COR-L47 (cell line): ENCODE data around the gene CMTM4.
"Not testable (repeated sequence)": the region's sequence is repeated elsewhere in the genome, so short reads cannot be mapped to it uniquely, and the experiment has no call there.

Source experiments
- DNase-seq: peaks from one replicate; lab custom pipeline; 2025; lab: John Stamatoyannopoulos, UW

CMTM4 gene

GRCh38 chr16:66705790-66706505 is 9.4 kb upstream of the CMTM4 start:
- no peak for DNase-seq

GRCh38 chr16:66703406-66704215 is 7.1 kb upstream of the CMTM4 start:
- DNase-seq, result no peak

- DNase-seq, result no peak
Observed at GRCh38 chr16:66701516-66701915, 5.0 kb upstream of the CMTM4 start.

GRCh38 chr16:66701026-66701425 is 4.5 kb upstream of the CMTM4 start:
- DNase-seq, result no peak

- DNase-seq, result no peak
Observed at GRCh38 chr16:66699898-66700297, 3.4 kb upstream of the CMTM4 start.

- no peak for DNase-seq
Observed at GRCh38 chr16:66698046-66698445, 1.5 kb upstream of the CMTM4 start.

- DNase-seq, result peak; percentile 27
Observed at GRCh38 chr16:66695935-66696668, 441 bp downstream of the CMTM4 start.

GRCh38 chr16:66695471-66695934 is 1.0 kb downstream of the CMTM4 start:
- DNase-seq, result no peak

- no peak for DNase-seq
Observed at GRCh38 chr16:66693149-66693548, 3.4 kb downstream of the CMTM4 start.

- DNase-seq, result no peak
Observed at GRCh38 chr16:66692341-66692740, 4.2 kb downstream of the CMTM4 start.

GRCh38 chr16:66691234-66691633 is 5.3 kb downstream of the CMTM4 start:
- DNase-seq, result no peak

- DNase-seq, result no peak
Observed at GRCh38 chr16:66690106-66690847, 6.3 kb downstream of the CMTM4 start.

- no peak for DNase-seq
Observed at GRCh38 chr16:66689282-66689681, 7.3 kb downstream of the CMTM4 start.

GRCh38 chr16:66687906-66688625 is 8.5 kb downstream of the CMTM4 start:
- DNase-seq, result no peak

- not testable (repeated sequence) for DNase-seq
Observed at GRCh38 chr16:66685501-66686115, 10.9 kb downstream of the CMTM4 start.

GRCh38 chr16:66682271-66682670 is 14.3 kb downstream of the CMTM4 start:
- no peak for DNase-seq

GRCh38 chr16:66681676-66682075 is 14.9 kb downstream of the CMTM4 start:
- no peak for DNase-seq

GRCh38 chr16:66678337-66678736 is 18.2 kb downstream of the CMTM4 start:
- no peak for DNase-seq

- no peak for DNase-seq
Observed at GRCh38 chr16:66677836-66678235, 18.7 kb downstream of the CMTM4 start.

GRCh38 chr16:66677179-66677578 is 19.4 kb downstream of the CMTM4 start:
- DNase-seq, result no peak

GRCh38 chr16:66676599-66676998 is 19.9 kb downstream of the CMTM4 start:
- DNase-seq, result no peak
